Heart right ventricle (tissue), 16 donors: Measurements from ENCODE around the gene SGIP1. TPM values are rescaled to one million over a fixed set of nuclear protein-coding genes. Genes with fewer than 3 reads are reported as not detected.
A peak's percentile ranks its signal among the peaks of the same experiment; 100 is the strongest.

Source experiments
- ATAC-seq, 8 donors: fragments of 200-7000 bp; cut with Tn5 transposase; one replicate each; pipeline ENCODE4 v1.9.1; 2020; ENCODE audit warnings: mild to moderate bottlenecking in 8 of 8, moderate library complexity in 8 of 8, moderate number of reproducible peaks in 1 of 8
- DNase-seq, 2 donors: peaks; one replicate each; pipeline ENCODE4 v3.0.0-alpha.2; 2020
- H3K27ac ChIP-seq, 10 donors: fragments of 200-600 bp; sonication (generic) in 2 of 10; one replicate each; pipeline versions ENCODE4 v1.5.0 to v1.8.0; 2020 to 2022; ENCODE audit warnings: mild to moderate bottlenecking in 3 of 10
- H3K27me3 ChIP-seq, 7 donors: fragments of 200-600 bp; one replicate each; pipeline ENCODE4 v1.8.0; 2021 to 2022; ENCODE audit warnings: mild to moderate bottlenecking in 2 of 7
- H3K36me3 ChIP-seq, 9 donors: fragments of 200-600 bp; sonication (generic) in 1 of 9; one replicate each; pipeline versions ENCODE4 v1.5.0 to v1.8.0; 2020 to 2022; ENCODE audit warnings: mild to moderate bottlenecking in 2 of 9
- H3K4me1 ChIP-seq, 9 donors: fragments of 200-600 bp; sonication (generic) in 1 of 9; one replicate each; pipeline versions ENCODE4 v1.5.0 to v1.8.0; 2020 to 2022; ENCODE audit warnings: mild to moderate bottlenecking in 4 of 9
- H3K4me3 ChIP-seq, 10 donors: fragments of 200-600 bp; sonication (generic) in 2 of 10; one replicate each; pipeline versions ENCODE4 v1.5.0 to v1.8.0; 2020 to 2022; ENCODE audit warnings: mild to moderate bottlenecking in 7 of 10, moderate library complexity in 2 of 10
- H3K9me3 ChIP-seq, 11 donors: fragments of 200-600 bp in 10 of 11; sonication (generic) in 2 of 11; one replicate each; pipeline versions ENCODE4 v1.5.0 to v1.8.0; 2013 to 2022; ENCODE audit warnings: mild to moderate bottlenecking in 2 of 11, control low read depth in 1 of 11, moderate library complexity in 1 of 11
- CTCF ChIP-seq, 9 donors: fragments of 200-600 bp; sonication (generic) in 2 of 9; IDR thresholded peaks; one replicate each; pipeline versions ENCODE4 v1.5.0 to v1.8.0; 2021 to 2022; ENCODE audit warnings: antibody characterized with exemption in 9 of 9, mild to moderate bottlenecking in 5 of 9, moderate library complexity in 1 of 9
- WGBS, 2 donors: extraction: QIAGEN DNeasy Blood & Tissue Kit; methylation state at CpG; one replicate each; pipeline ENCODE4 v1.1.7; 2013; ENCODE audit warnings: inconsistent platforms in 1 of 2; 5-methylcytosine and 5-hydroxymethylcytosine counted together
- intact Hi-C, 10 donors: fragments of 100-400 bp; cut with DNase I; formaldehyde crosslinking; loops; one replicate each; pipeline versions ENCODE4 v1.11.1 to v1.14.2; 2022
- polyA plus RNA-seq, 2 donors: library from polyadenylated mRNA; stranded (reverse); fragments of 200-250 nt; gene quantifications; one replicate each; pipeline ENCODE4 v1.2.3, GENCODE V29; 2013
- total RNA-seq, 10 donors: library from RNA; stranded (reverse); fragmentation: NEBNext Ultra II Directional in 3 of 10; extraction: Animal tissue kit (Norgen Biotek cat#: 25700) in 3 of 10; gene quantifications; one replicate each; pipeline versions ENCODE4 v1.2.1 to v1.2.4, GENCODE V29; 2021 to 2023
- donor health status: Arrhythmogenic right ventricular cardiomyopathy.
- donor health status: ischemic (EF 13 %, LVEDD 7.1; RV severe dilation, severe dysfunction).
- donor health status: healthy with polysubstance abuse.
- donor health status: DM: no; HTN: yes; CAD: no.
- donor health status: DM: no; HTN: no; CAD: no.
- donor health status: ischemic (EF 25% LVEDD 6.9; RV normal size, moderate dysfunction).
- donor health status: ischemic (EF 25% LVEDD 5.7; RV mildly dilated, moderate dysfunction).
- donor health status: healthy.
- donor health status: DM: yes; HTN: yes; CAD: no.
- donor health status: Ischemic cardiomyopathy.
- donor health status: ischemic (EF 35%, LVEDD 5.7; RV mildly dilated, moderate dysfunction).
- donor health status: nonischemic (EF 11% LVEDD 7.7; RV severe dilation, severe dysfunction).
- donor health status: DM: yes; HTN: yes; CAD: no.
- donor health status: PGD.
- donor health status: ischemic (EF 29% LVEDD 5.4; RV normal size, mild dysfunction).
- donor health status: nonischemic (EF 23%, LVEDD 6.1; RV moderate dilation, normal function).

SGIP1 gene
- total and polyA plus RNA-seq, 12 donors, result 1.6 to 19.6 (median 4.9) TPM

GRCh38 chr1:66685265-66685664, 151.3 kb downstream of the SGIP1 start:
- Histone ChIP-seq H3K36me3 (peaks cover 0 to 24% (median 0%) of the 10 kb centered on the region in 9 donors), H3K9me3 (no peaks in the 10 kb centered on the region), H3K4me3 (no peak overlapping the region), H3K27ac (no peak overlapping the region), H3K27me3 (no peaks in the 10 kb centered on the region), H3K4me1 (peaks cover 0 to 11% (median 0%) of the 10 kb centered on the region in 9 donors)
- DNase-seq (no peak), ATAC-seq (peak in 1 of 8 donors; percentile 41)
- no peak for TF ChIP-seq CTCF (IDR thresholded peaks at IDR 0.05)
- intact Hi-C loops, result no loop called here

- Histone ChIP-seq H3K9me3 (no peaks in the 10 kb centered on the region), H3K4me1 (peaks cover 0 to 11% (median 0%) of the 10 kb centered on the region in 9 donors), H3K36me3 (peaks cover 0 to 26% (median 0%) of the 10 kb centered on the region in 9 donors), H3K4me3 (no peak overlapping the region), H3K27me3 (no peaks in the 10 kb centered on the region), H3K27ac (no peak overlapping the region)
- intact Hi-C loops, result no loop called here
- ATAC-seq (no peak), DNase-seq (no peak)
- WGBS, 2 donors, result 93 to 97% methylated on average over 1 of the region's 1 CpG
- TF ChIP-seq CTCF (IDR thresholded peaks at IDR 0.05), result no peak
These were observed 151.7 kb downstream of the SGIP1 start for GRCh38 chr1:66685670-66686069.

GRCh38 chr1:66686406-66686805, 152.5 kb downstream of the SGIP1 start:
- Histone ChIP-seq H3K36me3 (peaks cover 0 to 33% (median 0%) of the 10 kb centered on the region in 9 donors), H3K27me3 (no peaks in the 10 kb centered on the region), H3K9me3 (no peaks in the 10 kb centered on the region), H3K4me3 (no peak overlapping the region), H3K27ac (no peak overlapping the region), H3K4me1 (peaks cover 0 to 11% (median 0%) of the 10 kb centered on the region in 9 donors)
- DNase-seq (no peak), ATAC-seq (no peak)
- WGBS, 2 donors, result 90 to 93% methylated on average over 3 of the region's 3 CpGs
- no peak for TF ChIP-seq CTCF (IDR thresholded peaks at IDR 0.05)
- intact Hi-C loops, result no loop called here

- no peak for TF ChIP-seq CTCF (IDR thresholded peaks at IDR 0.05)
- ATAC-seq, result no peak
- intact Hi-C loops, result no loop called here
- Histone ChIP-seq H3K9me3 (no peaks in the 10 kb centered on the region), H3K4me1 (peaks cover 0 to 11% (median 0%) of the 10 kb centered on the region in 9 donors), H3K27me3 (no peaks in the 10 kb centered on the region), H3K36me3 (peaks cover 0 to 28% (median 0%) of the 10 kb centered on the region in 9 donors), H3K4me3 (no peak overlapping the region), H3K27ac (no peak overlapping the region)
- no peak for DNase-seq
- 88 to 95% methylated on average over 2 of the region's 2 CpGs for WGBS, 2 donors
These were observed 153.4 kb downstream of the SGIP1 start for GRCh38 chr1:66687358-66687757.
